Fibroblast of skin of abdomen (primary cell): Measurements from ENCODE around the gene SRF.

ENCODE experiments used
- DNase-seq: peaks from one replicate; pipeline ENCODE4 v3.0.0-alpha.2; 2013

Gene SRF

GRCh38 chr6:43219119-43219518 lies 48.0 kb downstream of the SRF start:
- no peak for DNase-seq

DNA sequence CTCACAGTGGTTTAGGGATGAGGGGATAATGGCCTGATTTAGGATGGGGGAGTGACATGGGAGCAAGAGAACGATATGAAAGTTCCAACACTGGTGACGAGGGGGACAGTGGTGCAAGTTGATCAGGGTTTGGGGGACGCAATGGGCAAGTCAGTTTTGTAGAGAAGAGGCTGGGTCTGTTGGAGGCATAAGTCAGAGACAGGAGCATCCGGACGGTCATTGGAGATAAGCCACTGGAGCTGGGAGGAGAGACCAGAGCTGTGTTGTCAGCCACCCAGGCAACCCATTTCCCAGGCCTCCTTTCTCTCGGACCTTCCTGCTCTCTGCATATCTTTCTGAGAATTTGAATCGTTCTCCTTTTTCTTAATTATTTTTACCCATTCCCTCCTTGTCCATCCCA lies 48.7 kb downstream of the SRF start:
- DNase-seq, result no peak

DNA sequence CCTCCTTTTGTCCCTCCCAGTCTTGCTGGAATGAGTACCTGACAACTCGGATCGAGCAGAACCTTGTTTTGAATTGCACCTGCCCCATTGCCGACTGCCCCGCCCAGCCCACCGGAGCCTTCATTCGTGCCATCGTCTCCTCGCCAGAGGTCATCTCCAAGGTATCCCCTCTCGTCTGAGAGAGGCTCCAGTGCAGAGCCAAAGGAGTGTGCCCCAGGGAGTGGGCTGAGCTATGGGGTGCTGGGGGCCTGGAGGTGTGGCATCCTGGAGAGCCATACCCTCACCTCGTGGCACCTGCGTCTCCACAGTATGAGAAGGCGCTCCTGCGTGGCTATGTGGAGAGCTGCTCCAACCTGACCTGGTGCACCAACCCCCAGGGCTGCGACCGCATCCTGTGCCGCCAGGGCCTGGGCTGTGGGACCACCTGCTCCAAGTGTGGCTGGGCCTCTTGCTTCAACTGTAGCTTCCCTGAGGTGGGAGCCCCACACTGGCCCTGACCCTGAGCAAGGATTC lies 49.4 kb downstream of the SRF start:
- DNase-seq, result no peak

DNA sequence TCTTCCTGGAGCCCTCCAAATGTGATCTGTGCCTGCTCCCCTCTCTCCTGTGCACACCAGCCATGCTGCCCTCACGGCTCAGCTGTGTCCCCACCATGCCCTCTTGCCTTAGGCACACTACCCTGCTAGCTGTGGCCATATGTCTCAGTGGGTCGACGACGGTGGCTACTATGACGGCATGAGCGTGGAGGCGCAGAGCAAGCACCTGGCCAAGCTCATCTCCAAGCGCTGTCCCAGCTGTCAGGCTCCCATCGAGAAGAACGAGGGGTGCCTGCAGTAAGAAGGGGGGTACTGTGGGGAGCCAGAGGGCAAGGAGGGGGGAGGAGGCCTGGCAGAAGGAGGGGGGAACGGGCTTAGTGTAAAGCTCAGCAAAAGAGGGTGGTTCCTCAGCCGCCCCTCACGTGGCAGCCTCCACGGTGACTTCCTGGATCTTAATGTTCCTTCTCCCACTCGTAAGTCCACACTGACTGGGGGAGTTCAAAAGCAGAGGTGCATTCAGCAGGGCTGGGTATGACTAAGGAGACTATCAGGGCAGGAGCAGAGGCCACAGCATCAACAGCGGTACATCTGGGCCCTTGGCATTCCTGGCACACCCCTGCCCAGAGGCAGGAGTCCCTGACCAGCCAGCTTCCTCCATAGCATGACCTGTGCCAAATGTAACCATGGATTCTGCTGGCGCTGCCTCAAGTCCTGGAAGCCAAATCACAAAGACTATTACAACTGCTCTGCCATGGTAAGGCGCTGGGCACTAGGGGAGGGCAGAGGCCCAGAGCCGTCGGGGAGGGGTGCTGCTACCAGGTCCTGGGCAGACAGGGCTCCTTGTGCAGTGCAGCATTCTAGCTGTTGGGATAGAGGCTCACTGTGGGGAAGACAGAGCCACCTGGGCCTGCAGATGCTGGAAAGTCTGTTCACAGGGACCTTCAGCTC lies 50.2 kb downstream of the SRF start:
- no peak for DNase-seq

- no peak for DNase-seq
Measured at GRCh38 chr6:43222418-43223059, 51.5 kb downstream of the SRF start.

DNA sequence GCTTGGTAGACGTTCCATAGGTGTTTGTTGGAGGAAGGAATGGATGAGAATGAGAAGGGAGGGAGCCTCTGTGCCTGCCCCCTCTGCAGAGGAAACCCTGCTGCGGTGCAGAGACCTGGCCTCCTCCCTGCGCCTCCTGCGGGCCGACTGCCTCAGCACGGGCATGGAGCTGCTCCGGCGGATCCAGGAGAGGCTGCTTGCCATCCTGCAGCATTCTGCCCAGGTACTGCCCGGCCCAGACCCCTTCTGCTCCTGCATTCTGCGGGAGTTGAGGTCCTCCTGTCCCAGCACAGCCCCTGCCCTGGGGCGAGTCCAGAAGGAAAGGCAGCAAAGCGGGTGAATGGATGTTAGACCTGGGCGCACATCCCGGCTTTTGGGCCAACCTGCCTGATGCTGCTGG lies 52.1 kb downstream of the SRF start:
- no peak for DNase-seq

GRCh38 chr6:43226192-43226851 lies 55.3 kb downstream of the SRF start:
- DNase-seq, result no peak

DNA sequence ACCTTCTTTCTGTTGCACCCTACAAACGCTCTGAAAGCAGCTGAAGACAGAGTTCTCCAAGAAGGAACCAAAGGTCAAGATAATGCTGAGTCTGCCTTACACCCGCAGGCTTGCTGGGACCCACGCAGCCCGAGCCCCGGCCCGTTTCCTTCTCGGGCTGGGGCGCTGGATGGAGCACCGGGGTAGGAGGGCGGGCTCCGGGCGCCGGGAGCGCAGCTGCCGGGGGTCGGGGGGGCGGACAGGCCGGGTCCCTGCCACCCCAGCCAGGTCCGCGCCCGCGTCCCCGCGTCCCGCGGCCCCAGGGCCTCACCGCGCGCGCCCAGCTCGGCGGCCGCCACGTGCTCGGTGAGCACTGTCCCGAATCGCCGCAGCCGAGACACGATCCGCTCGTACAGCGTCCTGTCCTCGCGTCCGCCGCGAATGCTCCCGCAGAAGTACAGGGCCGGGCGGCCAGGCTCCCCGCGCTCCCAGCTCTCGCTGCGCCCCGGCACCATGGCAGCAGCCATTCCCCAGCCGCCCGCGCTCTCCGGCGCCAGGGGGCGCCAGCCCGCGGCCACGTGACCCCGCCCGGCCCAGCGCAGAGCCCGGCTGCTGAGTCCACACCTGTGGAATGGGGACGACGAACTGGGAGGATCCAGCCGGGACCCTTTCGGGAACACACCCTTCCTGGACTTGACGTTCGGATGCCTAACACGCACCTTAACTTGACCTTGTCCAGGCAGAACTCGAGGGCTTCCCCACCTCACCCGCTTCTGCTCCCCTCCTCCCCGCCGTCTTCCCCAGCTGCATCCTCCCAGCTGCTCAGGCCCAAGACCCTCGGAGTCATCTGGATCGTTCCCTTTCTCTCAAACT lies 58.1 kb downstream of the SRF start, which contains the start of gene DNPH1:
DNPH1 (minus strand) TSS at position 531 of the 852 bp plus-strand sequence; CDS start at position 506, 25 bp downstream.
- DNase-seq, result peak; percentile 65

DNA sequence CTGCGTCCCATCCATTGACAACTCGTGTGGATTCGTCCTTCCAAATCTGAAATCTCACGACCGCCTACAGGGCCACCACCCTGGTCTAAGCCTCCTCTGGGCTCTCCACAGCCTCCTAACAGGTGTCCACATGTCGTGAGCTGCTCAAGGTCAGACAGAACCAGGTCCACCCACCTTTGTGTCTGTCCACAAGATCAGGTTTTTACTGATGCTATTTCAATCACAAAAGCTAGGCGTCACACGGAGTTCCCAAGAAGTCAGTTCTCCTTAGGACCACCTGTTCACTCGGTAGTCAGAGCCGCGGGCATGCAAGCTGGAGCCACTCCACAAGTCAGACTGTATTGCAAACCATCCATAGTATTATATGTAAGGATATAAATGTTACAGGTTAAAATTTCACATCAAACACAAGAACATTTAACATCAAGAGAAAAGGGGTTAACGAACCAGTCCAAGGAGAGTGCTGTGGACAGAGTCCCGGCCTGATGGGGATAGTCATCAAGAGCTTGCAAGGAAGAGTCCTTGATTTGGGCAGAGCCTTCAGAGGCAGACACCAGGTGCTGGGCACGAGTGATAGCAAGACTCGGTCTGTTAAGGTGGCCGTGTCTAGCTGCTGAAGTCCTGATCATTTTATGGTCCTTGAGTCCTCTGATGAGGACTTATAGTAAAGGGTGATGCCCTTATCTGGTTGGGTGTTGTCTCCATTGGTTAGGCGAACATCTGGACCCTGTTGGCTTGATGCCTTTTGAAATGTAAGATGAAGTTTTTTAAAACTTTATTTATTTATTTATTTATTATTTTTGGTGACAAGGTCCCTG lies 58.9 kb downstream of the SRF start:
- DNase-seq, result no peak

GRCh38 chr6:43231053-43231452 lies 60.0 kb downstream of the SRF start:
- no peak for DNase-seq
